HEK293T (cell line): ENCODE data around the gene TADA1.

Experiments used
- BHLHE40 ChIP-seq: fragments of 450-650 bp; IDR thresholded peaks from 2 replicates; pipeline ENCODE4 v1.6.1; 2016; ENCODE audit warnings: mild to moderate bottlenecking, moderate library complexity, borderline replicate concordance
- ELF4 ChIP-seq: fragments of 450-650 bp; IDR thresholded peaks from 2 replicates; pipeline ENCODE4 v1.6.1; 2017; ENCODE audit warnings: antibody characterized with exemption
- FOXK2 ChIP-seq: fragments of 450-650 bp; IDR thresholded peaks from 2 replicates; pipeline ENCODE4 v1.6.1; 2016; ENCODE audit warnings: mild to moderate bottlenecking
- L3MBTL2 ChIP-seq: fragments of 450-650 bp; conservative IDR thresholded peaks from 2 replicates; pipeline ENCODE4 v1.6.1; 2016; ENCODE audit warnings: mild to moderate bottlenecking
- LEF1 ChIP-seq: fragments of 450-650 bp; IDR thresholded peaks from 2 replicates; pipeline ENCODE4 v1.6.1; 2017; ENCODE audit warnings: mild to moderate bottlenecking, borderline replicate concordance
- NFRKB ChIP-seq: fragments of 450-650 bp; IDR thresholded peaks from 2 replicates; pipeline ENCODE4 v1.6.1; 2016; ENCODE audit warnings: mild to moderate bottlenecking, moderate library complexity
- PKNOX1 ChIP-seq: fragments of 450-650 bp; IDR thresholded peaks from 2 replicates; pipeline ENCODE4 v1.6.1; 2016
- SP1 ChIP-seq: fragments of 450-650 bp; IDR thresholded peaks from 2 replicates; pipeline ENCODE4 v1.6.1; 2017
- SUZ12 ChIP-seq: fragments of 450-650 bp; IDR thresholded peaks from 2 replicates; pipeline ENCODE4 v1.6.1; 2016; ENCODE audit warnings: mild to moderate bottlenecking
- TARDBP ChIP-seq: fragments of 450-650 bp; IDR thresholded peaks from 2 replicates; pipeline ENCODE4 v1.6.1; 2016

- no peak for TF ChIP-seq ELF4
- no peak for TF ChIP-seq TARDBP
- no peak for TF ChIP-seq BHLHE40
- no peak for TF ChIP-seq SUZ12
- no peak for TF ChIP-seq SP1
- TF ChIP-seq L3MBTL2: no peak
- TF ChIP-seq NFRKB: no peak
- TF ChIP-seq PKNOX1: no peak
- TF ChIP-seq FOXK2: no peak
- TF ChIP-seq LEF1: no peak
Observed at GRCh38 chr1:166844791-166845190, 31.3 kb downstream of the TADA1 start.
